Measurements from ENCODE around the gene ZBTB16. TPM values are rescaled to one million over a fixed set of nuclear protein-coding genes. Genes with fewer than 3 reads are reported as not detected.

Gene ZBTB16
- total and polyA plus RNA-seq, 2 of the 4 experiments (the other 2 are of a cell fraction): not detected

- Histone ChIP-seq H2AK9ac (replicated peaks; ENCODE audit: low read depth, low read length, poor library complexity) (no peak overlapping the region), H2AFZ (replicated peaks; ENCODE audit: low read length, poor library complexity) (no peak overlapping the region), H2AK5ac (ENCODE audit: low read depth, low read length) (no peak overlapping the region), H4K20me1 (ENCODE audit: insufficient read depth, low read length) (no peaks in the 10 kb centered on the region), H3K79me1 (ENCODE audit: low read depth in 1 of 2, low read length in 2 of 2) (no peaks in the 10 kb centered on the region), H3K9me1 (ENCODE audit: insufficient read depth, low read length) (no peaks in the 10 kb centered on the region), H2BK20ac (ENCODE audit: low read depth, low read length) (no peak overlapping the region), H3K18ac (ENCODE audit: low read depth, low read length) (no peak overlapping the region), H2BK5ac (ENCODE audit: low read depth, low read length, poor library complexity, severe bottlenecking) (no peak overlapping the region), H3K23ac (ENCODE audit: low read depth, low read length) (no peak overlapping the region), H3K4me2 (ENCODE audit: low read depth, low read length) (no peak overlapping the region), H3K27ac (ENCODE audit: insufficient read depth, low read length) (no peak overlapping the region), H4K5ac (ENCODE audit: low read depth, low read length) (no peak overlapping the region), H3K36me3 (ENCODE audit: control insufficient read depth, insufficient read depth, low read length) (no peaks in the 10 kb centered on the region), H3K4ac (ENCODE audit: low read depth, low read length) (no peak overlapping the region), H4K8ac (ENCODE audit: low read depth in 2 of 2, low read length in 2 of 2) (no peak overlapping the region), H3K9me3 (ENCODE audit: control insufficient read depth, insufficient read depth, low read length) (no peaks in the 10 kb centered on the region), H3K14ac (replicated peaks; ENCODE audit: low read depth, low read length) (no peak overlapping the region), H3K56ac (ENCODE audit: extremely low read depth, insufficient read depth, low read length) (no peak overlapping the region), H3K4me1 (ENCODE audit: control insufficient read depth, insufficient read depth, low read length) (no peaks in the 10 kb centered on the region), H4K91ac (ENCODE audit: insufficient read depth, low read depth, low read length) (no peak overlapping the region), H2BK15ac (ENCODE audit: low read depth, low read length) (no peak overlapping the region), H3K4me3 (ENCODE audit: insufficient read depth, low read depth, low read length) (no peak overlapping the region), H2BK120ac (ENCODE audit: low read depth, low read length) (no peak overlapping the region), H3K9ac (ENCODE audit: low read depth, low read length) (no peak overlapping the region), H3K27me3 (ENCODE audit: control insufficient read depth, insufficient read depth, low read length) (no peaks in the 10 kb centered on the region; the same call in 1 of the 2 replicates)
- BruUV-seq (replicated peaks): no TSS peak
- CTCF ChIA-PET: no interaction called here
- in situ Hi-C loops (cut with MboI; ENCODE audit: low sequenced_read_pairs): no loop called here
- no peak for TF ChIP-seq CTCF (conservative IDR thresholded peaks at IDR 0.05; ENCODE audit: low read depth, low read length)
- no peak for TF ChIP-seq ELK1 (IDR thresholded peaks at IDR 0.05; ENCODE audit: borderline replicate concordance, low read depth, low read length)
- no peak for TF ChIP-seq BHLHE40 (IDR thresholded peaks at IDR 0.05; ENCODE audit: low read depth, low read length)
- no peak for TF ChIP-seq RAD21 (IDR thresholded peaks at IDR 0.05; ENCODE audit: low read length)
- no peak for TF ChIP-seq CHD1 (IDR thresholded peaks at IDR 0.05; ENCODE audit: low read depth, low read length)
- dilution Hi-C loops (cut with HindIII; ENCODE audit: low sequenced_read_pairs, unreplicated experiment): no loop called here
- intact Hi-C loops (cut with micrococcal nuclease): no loop called here
- no CpG with 5 or more reads among the region's 3 CpGs for WGBS, 2 experiments (ENCODE audit: extremely low coverage in 2 of 2, insufficient read length in 1 of 2)
- DNase-seq: no peak
- no peak for ATAC-seq (ENCODE audit: low read depth)
- POLR2A ChIA-PET (ENCODE audit: unreplicated experiment): no interaction called here
Observed at GRCh38 chr11:114025329-114025907, 34.1 kb upstream of the ZBTB16 start.

Data from IMR-90 (cell line).